Mucosa of descending colon (tissue), 3 donors: ENCODE results near the gene FGGY. TPM values are rescaled to one million over a fixed set of nuclear protein-coding genes. Genes with fewer than 3 reads are reported as not detected.

Source experiments
- ATAC-seq: fragments of 200-7000 bp; cut with Tn5 transposase; one replicate; pipeline ENCODE4 v1.9.1; 2020; ENCODE audit warnings: mild to moderate bottlenecking, moderate library complexity
- DNase-seq, 3 donors: peaks; one replicate each; pipeline ENCODE4 v3.0.0-alpha.2; 2020
- H3K36me3 ChIP-seq: fragments of 200-600 bp; one replicate; pipeline ENCODE4 v1.8.0; 2021; ENCODE audit warnings: low read depth, mild to moderate bottlenecking
- H3K4me1 ChIP-seq: fragments of 200-600 bp; one replicate; pipeline ENCODE4 v1.8.0; 2021; ENCODE audit warnings: low read depth, mild to moderate bottlenecking
- H3K4me3 ChIP-seq: fragments of 200-600 bp; one replicate; pipeline ENCODE4 v1.8.0; 2021; ENCODE audit warnings: mild to moderate bottlenecking
- H3K9me3 ChIP-seq: fragments of 200-600 bp; one replicate; pipeline ENCODE4 v1.8.0; 2021; ENCODE audit warnings: mild to moderate bottlenecking
- intact Hi-C, 2 donors: fragments of 100-400 bp; cut with DNase I in 1 of 2; cut with micrococcal nuclease in 1 of 2; formaldehyde crosslinking; loops; one replicate each; pipeline versions ENCODE4 v1.11.0 to v1.11.1; 2022; cut with DNase I, micrococcal nuclease
- total RNA-seq, 3 donors: library from RNA; stranded (reverse); fragmentation: NEBNext Ultra II Directional in 2 of 3; extraction: Animal tissue kit (Norgen Biotek cat#: 25700) in 2 of 3; gene quantifications; one replicate each; pipeline versions ENCODE4 v1.2.1 to v1.2.4, GENCODE V29; 2021 to 2023
- TF ChIP-seq, protein P1 (sequence below): fragments of 200-600 bp; IDR thresholded peaks from one replicate; pipeline ENCODE4 v1.8.0; 2022; ENCODE audit warnings: antibody characterized with exemption, mild to moderate bottlenecking
- donor health status: DM: no; HTN: no; CAD: no; lungs with moderate emphysema.
- donor health status: DM: no; HTN: no; CAD: no.
- donor health status: DM: no; HTN: yes; CAD: no.

FGGY gene
- total RNA-seq, 3 donors from 2014 or later: 25.2 to 38.3 (median 36.6) TPM

DNA sequence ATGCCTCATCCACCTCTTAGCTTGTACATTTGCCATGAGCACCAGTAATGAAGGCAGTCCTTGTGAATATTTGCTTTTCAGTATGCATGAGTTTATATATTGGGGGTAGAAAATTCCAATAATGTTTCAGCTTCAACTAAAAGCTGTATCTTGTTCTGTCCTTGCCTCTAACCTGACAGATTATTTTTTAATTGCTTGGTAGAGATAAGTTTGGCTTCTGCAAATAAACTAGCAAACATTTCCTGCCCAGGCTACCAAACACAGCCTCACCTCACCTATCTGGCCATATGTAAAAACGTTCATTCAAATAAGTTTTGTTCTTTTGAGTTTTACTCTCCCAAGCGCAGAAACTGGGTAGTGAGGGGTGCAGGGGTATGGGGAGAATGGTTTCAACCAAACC, 442.2 kb downstream of the FGGY start:
- H3K36me3 ChIP-seq: no peaks in the 10 kb centered on the region
- H3K4me3 ChIP-seq: no peak overlapping the region
- H3K9me3 ChIP-seq: peaks cover 3% of the 10 kb centered on the region
- intact Hi-C loops: no loop called here
- ATAC-seq (no peak), DNase-seq (no peak)
- no peaks in the 10 kb centered on the region for H3K4me1 ChIP-seq
- TF ChIP-seq, protein P1, sequence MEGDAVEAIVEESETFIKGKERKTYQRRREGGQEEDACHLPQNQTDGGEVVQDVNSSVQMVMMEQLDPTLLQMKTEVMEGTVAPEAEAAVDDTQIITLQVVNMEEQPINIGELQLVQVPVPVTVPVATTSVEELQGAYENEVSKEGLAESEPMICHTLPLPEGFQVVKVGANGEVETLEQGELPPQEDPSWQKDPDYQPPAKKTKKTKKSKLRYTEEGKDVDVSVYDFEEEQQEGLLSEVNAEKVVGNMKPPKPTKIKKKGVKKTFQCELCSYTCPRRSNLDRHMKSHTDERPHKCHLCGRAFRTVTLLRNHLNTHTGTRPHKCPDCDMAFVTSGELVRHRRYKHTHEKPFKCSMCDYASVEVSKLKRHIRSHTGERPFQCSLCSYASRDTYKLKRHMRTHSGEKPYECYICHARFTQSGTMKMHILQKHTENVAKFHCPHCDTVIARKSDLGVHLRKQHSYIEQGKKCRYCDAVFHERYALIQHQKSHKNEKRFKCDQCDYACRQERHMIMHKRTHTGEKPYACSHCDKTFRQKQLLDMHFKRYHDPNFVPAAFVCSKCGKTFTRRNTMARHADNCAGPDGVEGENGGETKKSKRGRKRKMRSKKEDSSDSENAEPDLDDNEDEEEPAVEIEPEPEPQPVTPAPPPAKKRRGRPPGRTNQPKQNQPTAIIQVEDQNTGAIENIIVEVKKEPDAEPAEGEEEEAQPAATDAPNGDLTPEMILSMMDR: no peak

DNA sequence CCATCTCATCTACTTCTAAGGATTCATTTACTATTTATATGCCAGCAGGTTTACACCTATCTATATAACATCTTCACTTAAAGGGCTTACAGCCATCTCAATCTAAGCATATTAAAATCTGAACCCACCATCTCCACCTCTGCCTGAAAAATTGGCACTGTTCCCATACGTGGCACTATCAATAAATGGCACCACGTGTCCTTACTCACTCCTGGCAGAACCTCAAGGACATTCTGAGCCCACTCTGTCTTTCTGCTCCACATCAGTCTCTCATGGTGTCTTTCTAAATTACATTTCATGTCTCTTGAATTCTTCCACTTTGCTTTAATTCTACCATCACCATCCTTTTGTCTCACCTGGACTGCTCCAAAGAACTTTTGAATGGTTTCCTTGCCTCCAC, 445.6 kb downstream of the FGGY start:
- intact Hi-C loops: no loop called here
- Histone ChIP-seq H3K9me3 (no peaks in the 10 kb centered on the region), H3K36me3 (no peaks in the 10 kb centered on the region), H3K4me1 (no peaks in the 10 kb centered on the region), H3K4me3 (no peak overlapping the region)
- TF ChIP-seq, protein P1: no peak
- DNase-seq (no peak), ATAC-seq (no peak)

GRCh38 chr1:59743324-59744091, 446.6 kb downstream of the FGGY start:
- H3K36me3 ChIP-seq: no peaks in the 10 kb centered on the region
- H3K9me3 ChIP-seq: no peaks in the 10 kb centered on the region
- TF ChIP-seq, protein P1: no peak
- intact Hi-C loops: no loop called here
- ATAC-seq (peak; percentile 25), DNase-seq (no peak)
- no peak overlapping the region for H3K4me3 ChIP-seq
- H3K4me1 ChIP-seq: no peaks in the 10 kb centered on the region

- TF ChIP-seq, protein P1: no peak
- Histone ChIP-seq H3K36me3 (no peaks in the 10 kb centered on the region), H3K9me3 (no peaks in the 10 kb centered on the region), H3K4me3 (no peak overlapping the region), H3K4me1 (no peaks in the 10 kb centered on the region)
- ATAC-seq (no peak), DNase-seq (no peak)
- intact Hi-C loops: no loop called here
Observed at GRCh38 chr1:59747420-59748024, 450.6 kb downstream of the FGGY start.

DNA sequence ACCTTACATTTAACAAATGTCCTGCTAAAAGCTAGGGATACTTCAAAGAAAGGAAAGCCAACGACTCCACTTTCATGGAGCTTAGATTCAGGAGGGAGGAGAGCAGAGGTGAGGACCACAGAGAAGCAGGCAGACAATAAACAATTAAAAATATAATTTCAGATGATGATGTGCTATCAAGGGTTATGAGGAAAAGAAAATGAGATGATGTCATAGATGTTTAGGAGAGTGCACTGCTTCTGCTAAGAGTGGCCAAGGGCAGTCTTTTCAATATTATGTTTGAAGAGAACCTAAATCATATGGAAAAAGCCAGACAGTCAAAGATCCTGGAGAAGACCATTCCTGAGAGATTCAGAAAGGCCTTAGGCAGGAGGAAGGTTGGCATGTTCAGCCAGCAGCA, 451.2 kb downstream of the FGGY start:
- no peaks in the 10 kb centered on the region for H3K4me1 ChIP-seq
- no peaks in the 10 kb centered on the region for H3K36me3 ChIP-seq
- DNase-seq: no peak
- intact Hi-C loops: no loop called here
- no peak overlapping the region for H3K4me3 ChIP-seq
- ATAC-seq: no peak
- H3K9me3 ChIP-seq: no peaks in the 10 kb centered on the region
- TF ChIP-seq, protein P1: no peak
